ELF-1 (cell line): ENCODE results near the gene TPPP2.

Experiments
- DNase-seq: peaks from one replicate; pipeline ENCODE4 v3.0.0-alpha.2; 2016; ENCODE audit warnings: low read depth, low spot score

TPPP2 gene

GRCh38 chr14:21016413-21017190 lies 13.4 kb upstream of the TPPP2 start:
- no peak for DNase-seq

DNA sequence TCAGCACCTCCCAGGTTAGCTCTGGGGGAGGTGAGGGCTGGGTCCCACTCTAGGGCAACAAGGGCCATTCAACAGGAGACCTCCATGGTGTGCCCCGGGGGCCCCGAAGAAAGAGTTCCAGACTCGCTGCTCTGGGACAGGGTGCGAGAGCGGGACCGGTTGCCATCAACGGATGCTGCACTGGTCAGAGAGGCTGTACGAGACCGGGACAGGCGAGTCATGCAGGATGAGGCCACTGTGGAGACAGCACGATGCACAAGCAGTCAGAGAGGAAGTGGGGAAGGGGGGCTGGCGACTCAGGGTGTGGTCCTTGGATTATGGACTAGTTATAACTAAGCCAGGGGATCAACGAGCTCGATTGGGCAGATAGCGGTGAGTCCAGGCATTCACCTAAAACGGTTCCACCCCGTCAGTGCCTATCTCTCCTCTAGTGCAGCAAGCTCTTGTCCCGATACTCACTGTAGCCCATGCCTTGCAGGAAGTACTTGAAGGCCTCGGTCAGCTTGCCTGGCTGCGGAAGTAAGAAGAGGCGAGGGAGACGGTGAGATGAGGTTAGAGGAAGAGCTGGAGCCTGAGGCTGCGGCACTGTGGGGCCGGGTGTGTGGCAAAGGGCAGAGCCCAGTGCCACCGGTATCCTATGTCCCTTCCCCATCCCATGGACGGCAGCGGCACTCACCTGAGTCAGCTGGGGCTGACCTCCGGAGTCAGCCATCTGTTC lies 12.3 kb upstream of the TPPP2 start:
- no peak for DNase-seq

DNA sequence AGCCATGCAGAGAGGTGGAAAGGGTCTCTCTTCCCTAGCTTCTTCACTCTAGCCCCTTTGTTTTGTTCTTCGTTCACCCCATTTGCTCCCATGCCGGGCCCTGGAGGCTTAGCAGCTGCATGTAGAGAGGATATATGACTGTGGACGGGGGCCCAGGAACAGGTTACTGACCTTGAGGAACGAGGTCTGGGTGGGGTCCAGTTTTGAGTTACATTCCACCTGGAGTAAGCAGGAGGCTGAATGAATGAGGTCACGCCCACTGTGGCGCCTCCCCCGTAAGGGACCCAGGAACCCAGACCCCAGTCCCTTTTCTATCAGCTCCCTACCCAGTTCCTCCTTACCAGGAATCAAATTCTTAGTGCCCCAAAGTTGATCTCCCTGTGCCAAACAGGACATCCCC lies 11.7 kb upstream of the TPPP2 start:
- no peak for DNase-seq

- no peak for DNase-seq
Measured at GRCh38 chr14:21018781-21019180, 11.2 kb upstream of the TPPP2 start.

DNA sequence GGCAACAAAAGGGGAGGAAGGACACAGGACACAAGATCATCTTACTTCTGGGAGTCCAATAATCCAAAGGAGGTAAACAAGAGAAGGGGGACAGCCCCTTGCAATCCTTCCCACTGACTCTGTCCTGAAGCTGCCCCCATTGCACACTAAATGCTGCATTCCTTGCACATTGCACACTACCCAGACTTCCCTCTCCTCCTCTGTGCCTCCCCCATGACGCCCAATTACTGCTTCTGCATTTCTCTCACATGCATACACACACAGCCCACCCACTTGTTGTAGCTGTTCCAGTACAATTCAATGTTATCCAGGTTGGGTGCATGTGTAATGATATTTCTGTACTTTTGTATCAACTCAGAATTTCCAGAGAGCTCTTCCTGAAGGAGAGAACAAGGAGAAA lies 10.7 kb upstream of the TPPP2 start:
- no peak for DNase-seq

DNA sequence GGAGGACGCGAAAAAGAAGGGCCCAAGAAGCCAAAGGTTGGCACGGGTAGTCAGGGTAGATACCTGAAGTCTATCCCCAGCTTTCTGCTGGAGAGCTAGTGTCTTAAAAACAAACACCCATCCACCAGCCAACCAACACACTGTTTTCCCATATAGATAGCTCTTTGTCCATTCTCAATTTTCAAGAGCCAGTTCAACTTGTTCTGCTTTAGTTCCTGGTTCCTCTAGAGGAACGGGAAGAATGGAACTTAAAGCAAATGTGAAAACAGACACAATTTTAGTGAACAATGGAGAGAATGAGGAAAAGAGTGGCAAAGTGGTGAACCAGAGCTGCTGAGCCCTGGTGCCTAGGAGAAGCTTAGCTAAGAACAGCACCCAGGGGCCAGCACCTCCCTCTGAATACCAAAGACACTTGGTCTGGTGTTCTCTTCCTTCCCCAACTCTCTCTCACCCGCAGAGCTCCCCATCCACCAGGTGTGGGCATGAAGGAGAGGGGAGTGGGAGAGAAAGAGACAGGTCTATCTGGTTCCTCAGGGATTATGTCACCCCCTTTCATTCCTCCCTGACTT lies 9.0 kb upstream of the TPPP2 start:
- DNase-seq, result no peak

DNA sequence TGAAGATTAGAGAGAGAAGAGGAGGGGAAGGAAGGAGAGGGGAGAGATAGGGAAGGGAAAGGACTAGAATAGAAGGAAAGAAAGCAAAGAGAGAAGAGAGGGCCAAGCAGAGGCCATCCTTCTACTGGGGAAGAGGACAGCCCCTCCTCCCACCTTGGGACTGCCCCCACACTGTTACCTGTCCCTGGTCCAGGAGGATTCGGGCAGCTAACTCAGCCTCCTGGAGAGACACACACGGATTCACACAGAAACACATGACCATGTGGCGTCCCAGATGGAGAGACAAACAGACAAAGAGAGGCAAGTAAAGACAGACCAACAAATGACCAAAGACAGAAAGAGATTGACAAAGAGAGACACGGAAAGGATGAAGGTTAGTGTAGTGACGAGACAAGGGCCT lies 7.3 kb upstream of the TPPP2 start:
- no peak for DNase-seq

DNA sequence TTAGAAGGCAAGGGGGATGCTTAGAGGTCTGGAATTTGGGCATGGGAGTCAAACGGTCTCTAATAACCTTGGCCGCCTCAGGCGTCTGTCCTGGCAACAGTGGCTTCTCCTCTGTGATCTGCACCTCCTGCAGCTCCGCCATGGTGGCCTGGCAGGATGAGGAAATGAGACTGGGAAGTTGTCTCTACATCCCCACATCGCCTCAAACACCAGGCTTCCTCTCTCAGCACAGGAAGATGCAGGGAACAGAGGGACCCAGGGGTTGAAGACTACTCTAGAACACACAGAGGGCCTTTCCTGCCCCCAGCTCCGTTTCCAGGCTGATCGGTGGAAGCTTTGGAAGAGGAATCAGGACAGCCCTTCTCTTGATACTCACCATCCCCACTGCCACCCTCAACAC lies 6.8 kb upstream of the TPPP2 start:
- no peak for DNase-seq

- DNase-seq, result peak; percentile 32
Measured at GRCh38 chr14:21023817-21024584, 6.0 kb upstream of the TPPP2 start.

- DNase-seq, result peak; percentile 87
Measured at GRCh38 chr14:21024585-21025370, 5.2 kb upstream of the TPPP2 start, which contains the start of gene NDRG2. Gene NDRG2, minus strand, starts transcription at chr14:21025061. Its CDS starts 1,746 bp downstream, at chr14:21023315.

GRCh38 chr14:21025371-21026273 lies 4.4 kb upstream of the TPPP2 start:
- DNase-seq, result peak; percentile 66

GRCh38 chr14:21026274-21026987 lies 3.6 kb upstream of the TPPP2 start:
- DNase-seq, result no peak

DNA sequence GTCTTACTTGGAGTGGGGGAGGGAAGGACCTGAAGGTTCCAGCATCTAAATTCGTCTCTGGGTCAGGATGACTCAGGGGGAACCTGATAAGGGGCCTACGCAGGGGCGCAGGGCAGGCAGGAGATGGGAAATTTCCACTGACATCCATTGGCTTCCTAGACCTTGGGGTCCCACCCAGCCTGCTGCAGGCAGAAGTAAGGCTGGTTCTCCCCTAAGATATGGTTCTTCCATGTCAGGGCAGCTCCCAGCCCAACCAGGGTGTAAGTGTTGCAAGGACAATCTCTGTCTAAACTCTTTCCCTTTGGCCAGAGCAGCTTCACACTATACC lies 3.1 kb upstream of the TPPP2 start:
- DNase-seq, result peak; percentile 70

DNA sequence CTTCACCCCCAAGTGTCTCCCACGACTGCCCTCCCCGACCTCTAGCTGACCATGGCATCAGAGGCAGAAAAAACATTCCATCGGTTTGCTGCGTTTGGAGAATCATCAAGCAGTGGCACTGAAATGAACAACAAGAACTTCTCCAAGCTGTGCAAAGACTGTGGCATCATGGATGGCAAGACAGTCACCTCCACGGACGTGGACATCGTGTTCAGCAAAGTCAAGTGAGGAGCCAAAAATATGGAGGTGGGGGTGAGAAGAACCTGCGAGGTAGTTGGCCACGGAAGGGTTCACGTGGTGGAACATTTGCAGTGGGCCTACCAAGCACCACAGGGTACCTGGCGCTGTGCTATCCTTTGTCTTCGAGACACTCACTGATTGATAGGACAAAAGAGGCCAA lies 514 bp downstream of the TPPP2 start:
- no peak for DNase-seq

- no peak for DNase-seq
Measured at GRCh38 chr14:21032326-21033132, 2.5 kb downstream of the TPPP2 start.

DNA sequence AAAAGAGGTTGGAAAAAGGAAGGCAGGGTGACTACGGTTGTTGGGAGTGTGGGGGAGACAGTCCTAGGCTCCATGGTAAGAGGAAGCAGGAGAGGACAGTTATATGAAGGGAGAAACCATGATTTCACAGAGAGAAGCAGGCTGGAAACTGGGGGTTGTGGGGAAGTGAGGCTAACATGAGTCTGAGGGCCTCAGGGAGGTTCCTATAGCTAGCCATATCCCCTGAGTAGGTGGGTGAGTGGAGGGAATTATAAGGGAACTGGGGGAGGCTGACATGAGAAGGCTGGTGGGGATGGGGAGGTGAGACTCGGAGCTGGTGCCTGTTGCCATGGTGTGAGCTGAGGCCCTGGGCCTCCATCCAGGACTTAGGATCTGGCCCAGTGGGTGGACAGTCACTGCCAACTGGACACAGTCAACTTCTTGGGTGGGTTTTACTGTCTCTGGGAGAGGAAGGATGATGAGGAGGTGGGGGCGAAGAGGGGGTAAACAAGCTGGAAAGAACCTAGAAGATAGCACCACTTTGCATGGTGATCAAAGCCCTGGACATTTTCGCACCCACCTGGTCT lies 3.2 kb downstream of the TPPP2 start:
- no peak for DNase-seq

GRCh38 chr14:21034707-21035106 lies 4.7 kb downstream of the TPPP2 start, which contains the start of gene RNASE13:
Gene RNASE13, minus strand, starts transcription at chr14:21034807. Its CDS starts 519 bp downstream, at chr14:21034288.
- DNase-seq, result no peak

GRCh38 chr14:21036751-21037150 lies 6.7 kb downstream of the TPPP2 start:
- DNase-seq, result no peak
